H1 (cell line): ENCODE results near the gene SHC3. TPM values are rescaled to one million over a fixed set of nuclear protein-coding genes. Genes with fewer than 3 reads are reported as not detected.

Experiments used
- CTCF ChIA-PET: fragments of 300-600 bp; sonication (Branson Sonifier 250); formaldehyde crosslinking; loops from one replicate; lab custom pipeline; 2021; ENCODE audit not compliant: partially characterized antibody; lab: Charles Lee
- POLR2A ChIA-PET: fragments of 300-600 bp; sonication (Branson Sonifier 250); formaldehyde crosslinking; loops from one replicate; lab custom pipeline; 2021; ENCODE audit warnings: inconsistent platforms; ENCODE audit not compliant: partially characterized antibody; lab: Charles Lee
- DNase-seq, 2 experiments: peaks; one replicate each; pipeline versions ENCODE4 v3.0.0 to v3.0.0-alpha.2; 2010 to 2022; ENCODE audit warnings: low spot score in 2 of 2, low read depth in 1 of 2, mixed read lengths in 1 of 2
- FAIRE-seq: peaks from 2 replicates; lab custom pipeline; 2011; peaks lifted over from hg19 to GRCh38; lab: Jason Lieb, UNC
- H2AFZ ChIP-seq: 2 replicates; pipeline ENCODE4 v1.8.1; 2012; ENCODE audit warnings: low read length, inconsistent platforms
- H2AK5ac ChIP-seq: 2 replicates; pipeline ENCODE4 v1.6.1; 2013; ENCODE audit warnings: low read depth, low read length
- H2BK120ac ChIP-seq: replicated peaks from 2 replicates; pipeline ENCODE3; 2013; ENCODE audit warnings: low read depth, low read length, inconsistent platforms
- H2BK12ac ChIP-seq: 2 replicates; pipeline ENCODE4 v1.6.1; 2013; ENCODE audit warnings: low read depth, low read length
- H2BK15ac ChIP-seq: 2 replicates; pipeline ENCODE4 v1.6.1; 2013; ENCODE audit warnings: low read length
- H2BK20ac ChIP-seq: 2 replicates; pipeline ENCODE4 v1.6.1; 2013; ENCODE audit warnings: low read length
- H2BK5ac ChIP-seq: 2 replicates; pipeline ENCODE4 v1.6.1; 2013; ENCODE audit warnings: low read depth, low read length
- H3K14ac ChIP-seq: 2 replicates; pipeline ENCODE4 v1.6.1; 2013; ENCODE audit warnings: inconsistent platforms; ENCODE audit not compliant: insufficient read length
- H3K18ac ChIP-seq: 2 replicates; pipeline ENCODE4 v1.6.1; 2013; ENCODE audit warnings: low read length; ENCODE audit errors: extremely low read depth
- H3K23ac ChIP-seq: 2 replicates; pipeline ENCODE4 v1.6.1; 2013; ENCODE audit warnings: inconsistent platforms; ENCODE audit not compliant: insufficient read length
- H3K23me2 ChIP-seq: 2 replicates; pipeline ENCODE4 v1.6.1; 2013; ENCODE audit warnings: low read depth, low read length
- H3K27ac ChIP-seq: 2 replicates; pipeline ENCODE4 v1.6.1; 2011; ENCODE audit warnings: low read depth, low read length, inconsistent platforms
- H3K27me3 ChIP-seq, 4 experiments: replicated peaks in 1 of 4; 1 replicate in 1 of 4; 2 replicates in 3 of 4; pipeline versions ENCODE4 v1.6.1 to v1.8.1; 2011 to 2013; ENCODE audit warnings: low read length in 3 of 4, mild to moderate bottlenecking in 3 of 4, inconsistent platforms in 2 of 4, mixed read lengths in 2 of 4, moderate library complexity in 1 of 4; ENCODE audit not compliant: control insufficient read depth in 3 of 4, insufficient read depth in 3 of 4; ENCODE audit errors: extremely low read depth in 1 of 4
- H3K36me3 ChIP-seq, 4 experiments: 2 replicates each; pipeline versions ENCODE4 v1.6.1 to v1.8.1; 2011 to 2013; ENCODE audit warnings: mild to moderate bottlenecking in 4 of 4, low read length in 3 of 4, moderate library complexity in 2 of 4, control low read depth in 1 of 4, inconsistent platforms in 1 of 4; ENCODE audit not compliant: insufficient read depth in 4 of 4, control insufficient read depth in 2 of 4
- H3K4ac ChIP-seq: replicated peaks from 2 replicates; pipeline ENCODE3; 2013; ENCODE audit warnings: low read length, low read depth, mixed read lengths, inconsistent platforms; ENCODE audit not compliant: insufficient read length
- H3K4me1 ChIP-seq, 4 experiments: replicated peaks in 1 of 4; 1 replicate in 1 of 4; 2 replicates in 3 of 4; pipeline versions ENCODE4 v1.6.1 to v1.8.1; 2011 to 2013; ENCODE audit warnings: low read length in 3 of 4, inconsistent platforms in 2 of 4, mixed read lengths in 1 of 4; ENCODE audit not compliant: insufficient read depth in 4 of 4, control insufficient read depth in 3 of 4
- H3K4me2 ChIP-seq, 2 experiments: 2 replicates each; pipeline versions ENCODE4 v1.6.1 to v1.8.1; 2011 to 2013; ENCODE audit warnings: low read depth in 2 of 2, low read length in 2 of 2, control low read depth in 1 of 2, inconsistent platforms in 1 of 2, mild to moderate bottlenecking in 1 of 2; ENCODE audit not compliant: insufficient read depth in 1 of 2
- H3K4me3 ChIP-seq, 4 experiments: fragments of 200-600, 300-600 bp in 1 of 4; sonication (generic), shearing (Covaris generic), sonication (Bioruptor Twin) in 1 of 4; 2 replicates each; pipeline versions ENCODE4 v1.5.1 to v1.8.1; 2011 to 2016; ENCODE audit warnings: low read length in 4 of 4, low read depth in 3 of 4, control low read depth in 2 of 4, inconsistent platforms in 2 of 4, mild to moderate bottlenecking in 2 of 4, mixed read lengths in 1 of 4, moderate library complexity in 1 of 4; ENCODE audit not compliant: insufficient read depth in 2 of 4; ENCODE audit errors: extremely low read depth in 1 of 4
- H3K56ac ChIP-seq: replicated peaks from 2 replicates; pipeline ENCODE3; 2013; ENCODE audit warnings: low read depth, mild to moderate bottlenecking, mixed read lengths, low read length, inconsistent platforms; ENCODE audit not compliant: insufficient read length
- H3K79me1 ChIP-seq: 2 replicates; pipeline ENCODE4 v1.6.1; 2013; ENCODE audit warnings: low read depth, low read length, control low read depth
- H3K79me2 ChIP-seq, 2 experiments: 2 replicates each; pipeline versions ENCODE4 v1.6.1 to v1.8.1; 2012 to 2013; ENCODE audit warnings: low read length in 2 of 2, mild to moderate bottlenecking in 2 of 2, inconsistent platforms in 1 of 2; ENCODE audit not compliant: insufficient read depth in 2 of 2, control insufficient read depth in 1 of 2
- H3K9ac ChIP-seq, 4 experiments: replicated peaks in 1 of 4; 1 replicate in 1 of 4; 2 replicates in 3 of 4; pipeline versions ENCODE4 v1.6.1 to v1.8.1; 2011 to 2013; ENCODE audit warnings: low read depth in 3 of 4, low read length in 3 of 4, control low read depth in 2 of 4, mild to moderate bottlenecking in 2 of 4, moderate library complexity in 2 of 4, inconsistent platforms in 1 of 4; ENCODE audit errors: extremely low read depth in 1 of 4
- H3K9me3 ChIP-seq, 2 experiments: 2 replicates each; pipeline versions ENCODE4 v1.6.1 to v1.8.1; 2012 to 2013; ENCODE audit warnings: mild to moderate bottlenecking in 2 of 2, moderate library complexity in 2 of 2, control low read depth in 1 of 2, inconsistent platforms in 1 of 2, low read depth in 1 of 2, low read length in 1 of 2, mixed read lengths in 1 of 2; ENCODE audit not compliant: insufficient read depth in 2 of 2
- H4K20me1 ChIP-seq, 2 experiments: replicated peaks in 1 of 2; 2 replicates each; pipeline versions ENCODE3 to v1.8.1; 2011 to 2013; ENCODE audit warnings: inconsistent platforms in 2 of 2, low read length in 2 of 2, mild to moderate bottlenecking in 1 of 2; ENCODE audit not compliant: insufficient read depth in 2 of 2, control insufficient read depth in 1 of 2
- H4K5ac ChIP-seq: 2 replicates; pipeline ENCODE4 v1.6.1; 2013; ENCODE audit warnings: low read length, low read depth, mixed read lengths, inconsistent platforms; ENCODE audit not compliant: insufficient read length
- H4K8ac ChIP-seq: 2 replicates; pipeline ENCODE4 v1.8.0; 2013; ENCODE audit warnings: mild to moderate bottlenecking, moderate library complexity, low read length, inconsistent platforms; ENCODE audit not compliant: insufficient read depth; ENCODE audit errors: extremely low read depth
- H4K91ac ChIP-seq: replicated peaks from 2 replicates; pipeline ENCODE3; 2013; ENCODE audit warnings: low read length, mixed read lengths, inconsistent platforms; ENCODE audit not compliant: insufficient read length
- ATF2 ChIP-seq: IDR thresholded peaks from 2 replicates; pipeline ENCODE4 v1.6.1; 2012; ENCODE audit warnings: low read length, inconsistent platforms
- BACH1 ChIP-seq: IDR thresholded peaks from 2 replicates; pipeline ENCODE4 v1.6.1; 2012; ENCODE audit warnings: low read length, improper control_type of control experiment
- EP300 ChIP-seq, 2 experiments: IDR thresholded peaks; 1 replicate in 1 of 2; 2 replicates in 1 of 2; pipeline ENCODE4 v1.6.1; 2011 to 2012; ENCODE audit warnings: low read depth in 2 of 2, low read length in 2 of 2, mild to moderate bottlenecking in 2 of 2, borderline replicate concordance in 1 of 2, inconsistent platforms in 1 of 2, moderate library complexity in 1 of 2
- JUN ChIP-seq: IDR thresholded peaks from 2 replicates; pipeline ENCODE4 v1.6.1; 2011; ENCODE audit warnings: low read depth, mild to moderate bottlenecking, improper control_type of control experiment, low read length
- NRF1 ChIP-seq: IDR thresholded peaks from 2 replicates; pipeline ENCODE4 v1.6.1; 2011; ENCODE audit warnings: mild to moderate bottlenecking, low read depth, low read length, improper control_type of control experiment
- SRF ChIP-seq: IDR thresholded peaks from 2 replicates; pipeline ENCODE4 v1.6.1; 2011; ENCODE audit warnings: mild to moderate bottlenecking, low read depth, low read length, moderate library complexity
- TCF12 ChIP-seq: IDR thresholded peaks from 2 replicates; pipeline ENCODE4 v1.6.1; 2011; ENCODE audit warnings: low read depth, mild to moderate bottlenecking, low read length
- TEAD4 ChIP-seq: IDR thresholded peaks from 2 replicates; pipeline ENCODE4 v1.6.1; 2012; ENCODE audit warnings: low read depth, low read length, inconsistent platforms, mixed read lengths
- WGBS, 2 experiments: shearing (Covaris generic) in 1 of 2; methylation state at CpG; one replicate each; pipeline versions ENCODE4 v1.1.6 to v1.1.7; 2013 to 2015; ENCODE audit warnings: low lambda C conversion rate in 2 of 2, mixed read lengths in 2 of 2, inconsistent platforms in 1 of 2, low coverage in 1 of 2, missing lambda C conversion rate in 1 of 2; ENCODE audit not compliant: insufficient replicate concordance in 2 of 2, insufficient coverage in 1 of 2, insufficient read length in 1 of 2; ENCODE audit errors: extremely low coverage in 1 of 2, missing lambda C conversion rate in 1 of 2; 5-methylcytosine and 5-hydroxymethylcytosine counted together
- polyA plus RNA-seq, 7 experiments: library from polyadenylated mRNA; depleted of rRNA in 3 of 7; stranded (reverse) in 5 of 7; unstranded in 2 of 7; fragments of >200 nt in 5 of 7; fragments of 200-250 nt in 2 of 7; gene quantifications; 1 replicate in 5 of 7; 2 replicates in 1 of 7; 4 replicates in 1 of 7; pipeline versions ENCODE4 v1.2.1 to v1.2.3, GENCODE V29; 2011 to 2013; ENCODE audit warnings: missing spikeins in 2 of 7, mixed read lengths in 2 of 7
- total RNA-seq: library from RNA; stranded (reverse); fragmentation: NEBNext Ultra II Directional; extraction: Animal tissue kit (Norgen Biotek cat#: 25700); gene quantifications from 2 replicates; pipeline ENCODE4 v1.2.1, GENCODE V29; 2021

SHC3 gene
- total and polyA plus RNA-seq, 2 of the 8 experiments (the other 6 are each of a cell fraction or from before 2014, with no cell fraction given): 1.4 to 7.1 TPM

DNA sequence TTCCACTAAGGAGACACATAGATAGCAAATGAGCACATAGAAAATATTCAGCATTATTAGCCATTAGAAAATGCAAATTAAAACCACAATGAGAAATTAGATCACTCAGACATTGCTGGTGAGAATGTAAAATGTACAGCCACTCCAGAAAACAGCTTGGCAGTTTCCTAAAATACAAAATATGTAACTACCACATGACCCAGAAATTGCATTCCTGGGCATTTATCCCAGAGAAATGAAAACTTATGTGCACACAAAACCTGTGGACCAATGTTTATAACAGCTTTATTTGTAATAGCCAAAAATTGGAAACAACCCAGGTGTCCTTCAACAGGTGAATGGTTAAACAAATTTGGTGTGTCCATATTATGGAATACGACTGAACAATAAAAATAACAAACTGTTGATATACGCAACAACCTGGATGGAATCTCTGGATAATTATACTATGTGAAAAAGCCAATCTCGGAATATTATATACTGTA is 34.8 kb upstream of the SHC3 start:
- Histone ChIP-seq H3K23me2 (no peaks in the 10 kb centered on the region), H3K4me3 (no peak overlapping the region), H3K9me3 (peaks cover 5 to 11% of the 10 kb centered on the region in 2 experiments; a peak in 3 of 4 replicates), H3K4me2 (no peak overlapping the region), H3K14ac (no peak overlapping the region), H2AFZ (no peak overlapping the region), H2BK5ac (no peak overlapping the region), H3K36me3 (no peaks in the 10 kb centered on the region), H2BK12ac (no peak overlapping the region), H2BK15ac (no peak overlapping the region), H4K8ac (no peak overlapping the region), H3K4me1 (peaks cover 0 to 2% (median 0%) of the 10 kb centered on the region in 4 experiments; a peak in 1 of 7 replicates), H3K18ac (no peak overlapping the region), H3K79me1 (no peaks in the 10 kb centered on the region), H3K56ac (no peak overlapping the region), H3K23ac (no peak overlapping the region), H2BK20ac (no peak overlapping the region), H3K4ac (no peak overlapping the region), H3K79me2 (no peaks in the 10 kb centered on the region), H4K5ac (no peak overlapping the region), H2BK120ac (no peak overlapping the region), H4K91ac (no peak overlapping the region), H3K9ac (no peak overlapping the region), H2AK5ac (no peak overlapping the region), H3K27me3 (no peaks in the 10 kb centered on the region), H4K20me1 (no peaks in the 10 kb centered on the region), H3K27ac (no peak overlapping the region)
- CTCF ChIA-PET: no interaction called here
- WGBS, 2 experiments: 87% methylated on average over 3 of the region's 3 CpGs; no CpG with 5 or more reads in 1 of the 2 experiments
- POLR2A ChIA-PET: no interaction called here
- DNase-seq: no peak
- no peak for FAIRE-seq
- TF ChIP-seq TCF12 (no peak), ATF2 (no peak), NRF1 (no peak), EP300 (IDR thresholded peaks at IDR 0.05; ENCODE audit: borderline replicate concordance in 1 of 2, low read depth in 2 of 2, low read length in 2 of 2) (no peak), SRF (no peak), TEAD4 (no peak), JUN (no peak), BACH1 (no peak)
